ENCODE data around the gene PROM1.

The PROM1 gene

GRCh38 chr4:15995826-15996225 lies 88.0 kb downstream of the PROM1 start:
- no peak for TF ChIP-seq POLR2A (IDR thresholded peaks at IDR 0.05; ENCODE audit: low read length)
- no peak for TF ChIP-seq GATA1 (IDR thresholded peaks at IDR 0.05; ENCODE audit: low read depth, low read length)
- DNase-seq: no peak

GRCh38 chr4:15992167-15992485 lies 91.7 kb downstream of the PROM1 start:
- DNase-seq: no peak
- TF ChIP-seq POLR2A (IDR thresholded peaks at IDR 0.05; ENCODE audit: low read length) (no peak), GATA1 (IDR thresholded peaks at IDR 0.05; ENCODE audit: low read depth, low read length) (no peak)

GRCh38 chr4:15990570-15991285 lies 93.1 kb downstream of the PROM1 start:
- DNase-seq: no peak
- no peak for TF ChIP-seq GATA1 (IDR thresholded peaks at IDR 0.05; ENCODE audit: low read depth, low read length)
- TF ChIP-seq POLR2A (IDR thresholded peaks at IDR 0.05; ENCODE audit: low read length): no peak

GRCh38 chr4:15989424-15989823 lies 94.4 kb downstream of the PROM1 start:
- TF ChIP-seq POLR2A (IDR thresholded peaks at IDR 0.05; ENCODE audit: low read length): no peak
- no peak for TF ChIP-seq GATA1 (IDR thresholded peaks at IDR 0.05; ENCODE audit: low read depth, low read length)
- DNase-seq: no peak

GRCh38 chr4:15988222-15988621 lies 95.6 kb downstream of the PROM1 start:
- no peak for TF ChIP-seq GATA1 (IDR thresholded peaks at IDR 0.05; ENCODE audit: low read depth, low read length)
- DNase-seq: no peak

- DNase-seq: no peak
- TF ChIP-seq POLR2A (IDR thresholded peaks at IDR 0.05; ENCODE audit: low read length) (no peak), GATA1 (IDR thresholded peaks at IDR 0.05; ENCODE audit: low read depth, low read length) (no peak)
Observed at GRCh38 chr4:15986907-15987306, 96.9 kb downstream of the PROM1 start.

DNA sequence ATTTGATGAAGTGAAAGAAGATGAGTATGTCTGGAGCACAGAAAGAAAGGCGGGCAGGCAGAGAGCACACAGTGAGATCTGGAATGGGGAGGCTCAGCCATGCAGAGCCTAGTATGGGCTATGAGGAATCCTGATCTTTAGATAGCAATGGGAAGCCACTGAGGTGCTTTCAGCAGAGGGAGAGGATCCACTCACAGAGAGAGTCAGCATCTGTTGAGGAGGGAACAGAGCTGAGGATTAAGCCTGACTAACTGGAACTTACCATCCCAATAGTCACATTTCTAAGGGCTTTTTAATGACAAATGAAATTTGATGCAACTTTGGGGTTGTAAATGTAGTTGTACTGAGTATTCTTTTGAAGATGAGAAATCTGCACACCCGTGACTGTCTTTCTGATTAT lies 100.2 kb downstream of the PROM1 start:
- no peak for DNase-seq
- TF ChIP-seq POLR2A (IDR thresholded peaks at IDR 0.05; ENCODE audit: low read length) (no peak), GATA1 (IDR thresholded peaks at IDR 0.05; ENCODE audit: low read depth, low read length) (no peak)

DNA sequence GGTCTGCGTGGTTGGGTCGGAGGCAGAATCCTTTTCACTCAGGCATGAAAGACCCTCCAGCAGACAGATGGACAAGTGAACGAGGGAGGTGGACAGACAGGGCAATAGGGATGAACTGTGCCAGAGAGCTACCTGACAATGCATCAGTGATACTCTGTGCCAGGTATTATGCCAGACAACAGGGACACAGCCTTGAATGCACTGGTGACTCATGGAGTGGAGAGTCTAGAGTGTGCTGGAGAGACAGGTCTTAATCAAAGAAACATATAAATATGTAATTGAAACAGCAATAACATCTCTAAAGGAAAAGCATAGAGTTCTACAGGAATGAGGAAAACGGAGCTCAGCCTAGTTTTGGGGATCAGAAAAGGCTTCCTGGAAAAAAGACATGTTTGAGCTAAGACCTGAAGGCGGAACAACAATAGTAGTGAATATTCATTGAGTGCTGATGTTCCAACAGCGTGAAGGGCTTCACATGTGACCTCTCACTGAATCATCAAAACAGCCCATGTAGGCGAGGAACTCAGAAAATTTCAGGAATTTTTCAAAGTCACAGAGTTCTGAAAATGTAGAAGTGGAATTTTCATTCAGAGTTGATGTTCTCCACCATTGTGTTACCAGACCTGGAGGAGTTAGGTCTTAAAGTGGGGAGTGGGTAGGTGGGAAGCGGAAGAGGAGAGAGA lies 100.8 kb downstream of the PROM1 start:
- no peak for DNase-seq
- no peak for TF ChIP-seq POLR2A (IDR thresholded peaks at IDR 0.05; ENCODE audit: low read length)
- TF ChIP-seq GATA1 (IDR thresholded peaks at IDR 0.05; ENCODE audit: low read depth, low read length): no peak

- TF ChIP-seq GATA1 (IDR thresholded peaks at IDR 0.05; ENCODE audit: low read depth, low read length) (no peak), POLR2A (IDR thresholded peaks at IDR 0.05; ENCODE audit: low read length) (no peak)
- no peak for DNase-seq
Observed at GRCh38 chr4:15976456-15977447, 107.1 kb downstream of the PROM1 start.

GRCh38 chr4:15971068-15971801 lies 112.6 kb downstream of the PROM1 start:
- no peak for DNase-seq
- no peak for TF ChIP-seq GATA1 (IDR thresholded peaks at IDR 0.05; ENCODE audit: low read depth, low read length)
- TF ChIP-seq POLR2A (IDR thresholded peaks at IDR 0.05; ENCODE audit: low read length): no peak

DNA sequence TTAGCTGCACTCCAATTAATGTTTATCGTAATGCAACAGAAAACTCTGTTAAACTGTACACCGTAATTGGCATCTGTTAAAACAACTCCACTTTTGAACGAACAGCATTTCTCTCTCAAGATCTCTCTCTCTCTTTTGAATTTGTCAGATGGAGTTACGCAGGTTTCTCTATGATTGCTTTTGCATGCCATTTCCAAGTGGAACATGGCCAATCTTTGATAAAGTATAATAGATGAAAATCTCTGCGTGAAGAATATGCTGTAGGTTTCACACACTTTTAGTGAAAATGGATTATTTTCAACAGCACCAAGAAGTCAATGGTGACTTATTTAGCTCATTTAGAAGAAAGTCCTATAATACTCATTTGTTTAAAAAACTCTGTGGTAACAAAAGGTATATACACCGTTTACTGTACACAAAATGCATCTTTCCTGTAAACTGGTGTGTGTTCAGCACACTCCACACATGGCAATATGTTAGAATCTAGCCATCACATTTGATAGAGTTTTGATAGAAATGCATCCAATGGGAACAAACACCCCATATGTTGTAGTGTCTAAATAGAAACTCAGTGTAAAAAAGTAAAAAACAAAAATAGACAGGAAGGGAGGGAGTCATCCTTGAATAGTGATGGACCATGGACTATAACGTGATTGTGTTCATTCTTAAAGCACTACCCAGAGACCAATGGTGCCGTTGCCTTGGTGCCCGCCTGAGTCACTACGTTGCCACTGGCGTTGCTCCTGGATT lies 115.1 kb downstream of the PROM1 start:
- no peak for DNase-seq

DNA sequence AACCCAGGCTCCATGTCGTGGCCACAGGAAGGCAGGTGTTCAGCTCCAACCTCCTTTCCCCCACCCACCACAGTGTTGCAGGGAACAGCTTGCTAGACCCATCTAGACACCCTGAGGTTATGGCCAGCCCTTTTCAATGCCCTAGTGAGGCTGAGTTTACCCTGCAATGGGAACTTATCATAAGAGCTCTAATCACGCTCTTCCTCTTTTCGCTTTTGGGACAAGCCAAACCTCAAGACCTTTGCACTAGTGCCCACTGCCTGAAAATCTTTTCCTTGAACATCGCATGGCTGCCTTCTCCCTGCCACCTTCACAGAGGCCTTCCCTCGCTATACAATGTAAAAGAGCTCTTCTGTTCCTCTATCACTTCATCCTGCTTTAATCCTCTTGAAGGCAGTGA lies 118.5 kb downstream of the PROM1 start:
- TF ChIP-seq GATA1 (IDR thresholded peaks at IDR 0.05; ENCODE audit: low read depth, low read length) (no peak), POLR2A (IDR thresholded peaks at IDR 0.05; ENCODE audit: low read length) (no peak)
- DNase-seq: no peak

More for the DNA sequence above, 115.1 kb downstream of the PROM1 start:
- no peak for TF ChIP-seq GATA1 (IDR thresholded peaks at IDR 0.05; ENCODE audit: low read depth, low read length)
- no peak for TF ChIP-seq POLR2A (IDR thresholded peaks at IDR 0.05; ENCODE audit: low read length)

GRCh38 chr4:15964159-15964558 lies 119.7 kb downstream of the PROM1 start:
- TF ChIP-seq POLR2A (IDR thresholded peaks at IDR 0.05; ENCODE audit: low read length) (no peak), GATA1 (IDR thresholded peaks at IDR 0.05; ENCODE audit: low read depth, low read length) (no peak)
- DNase-seq: no peak
